ENCODE measurements around the gene NIT1. TPM values are rescaled to one million over a fixed set of nuclear protein-coding genes. Genes with fewer than 3 reads are reported as not detected.
A peak's percentile ranks its signal among the peaks of the same experiment; 100 is the strongest.

The NIT1 gene
- total and polyA plus RNA-seq, 9 of the 15 experiments (the other 6 are each of a cell fraction or from before 2014, with no cell fraction given): 18.4 to 76.0 (median 33.7) TPM

DNA sequence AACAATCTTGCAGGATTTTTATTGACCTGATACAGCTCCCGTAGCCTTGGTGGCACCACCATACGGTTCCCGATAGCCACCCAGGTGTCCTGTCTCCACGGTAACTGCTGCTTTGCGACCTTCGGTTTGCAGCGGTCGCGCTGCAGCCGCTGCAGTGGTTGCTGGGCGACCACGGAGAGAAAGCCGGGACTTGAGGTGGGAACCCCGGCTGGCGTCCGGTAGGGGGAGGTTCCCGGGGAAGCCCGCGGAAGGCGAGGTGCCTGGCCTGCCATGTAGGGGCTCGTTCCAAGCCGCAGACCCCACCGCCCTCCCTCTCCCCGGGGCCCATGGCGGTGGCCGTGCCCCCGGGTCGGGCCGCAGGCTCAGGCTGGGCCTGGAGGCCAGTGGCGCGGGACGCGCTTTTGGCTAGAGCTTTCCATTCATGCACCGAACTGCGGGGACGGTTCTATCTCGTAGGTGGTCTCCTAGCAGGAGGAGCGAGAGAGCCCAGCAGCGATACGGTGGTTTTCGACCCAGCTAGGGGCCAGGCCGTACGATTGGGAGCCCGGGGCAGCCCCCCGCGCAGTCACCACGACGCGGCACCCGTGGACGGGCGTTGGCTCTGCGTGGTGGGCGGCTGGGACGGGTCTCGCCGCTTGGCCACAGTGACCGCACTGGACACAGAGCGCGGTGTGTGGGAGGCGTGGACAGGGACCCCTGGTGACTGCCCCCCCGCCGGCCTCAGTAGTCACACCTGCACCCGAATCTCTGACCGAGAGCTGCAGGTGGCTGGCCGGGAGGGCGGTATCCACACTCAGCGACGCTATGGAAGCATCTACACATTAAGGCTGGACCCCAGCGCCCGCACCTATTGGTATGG lies 19.5 kb upstream of the NIT1 start, which contains the start of gene KLHDC9:
Gene KLHDC9 (plus strand): TSS at position 152 of the 859 bp plus-strand sequence. CDS start 175 bp downstream, at position 327.
- DNase-seq (ENCODE audit: extremely low read depth in 1 of 4, low spot score in 3 of 4) (no peak), FAIRE-seq (no peak), ATAC-seq (no peak; the same call in 1 of the 3 replicates)
- Histone ChIP-seq H3K4me1 (replicated peaks in 1 of 2; ENCODE audit: control insufficient read depth in 2 of 2, insufficient read depth in 2 of 2, low read length in 2 of 2) (peaks cover 0 to 7% of the 10 kb centered on the region in 2 experiments; a peak in 1 of 5 replicates), H3K27me3 (ENCODE audit: control insufficient read depth in 2 of 2, insufficient read depth in 2 of 2, low read length in 2 of 2) (no peaks in the 10 kb centered on the region), H3K4me2 (ENCODE audit: insufficient read depth, low read length) (no peak within 1 kb of the TSS), H2AFZ (ENCODE audit: low read depth, low read length) (no peak within 1 kb of the TSS), H3K9me3 (replicated peaks; ENCODE audit: control insufficient read depth, insufficient read depth, low read depth, low read length) (peaks cover 1% of the 10 kb centered on the region; the same call in 1 of the 2 replicates), H3K4me3 (no peak within 1 kb of the TSS), H3K9me1 (ENCODE audit: control insufficient read depth, insufficient read depth, low read length) (no peaks in the 10 kb centered on the region), H3K27ac (ENCODE audit: extremely low read depth, low read depth, low read length) (no peak within 1 kb of the TSS), H3K9ac (ENCODE audit: insufficient read depth in 1 of 2, low read depth in 2 of 2, low read length in 2 of 2) (no peak within 1 kb of the TSS), H3K79me2 (ENCODE audit: control insufficient read depth, insufficient read depth, low read length) (peaks cover 3% of the 10 kb centered on the region; the same call in 1 of the 3 replicates), H4K20me1 (replicated peaks; ENCODE audit: control insufficient read depth, insufficient read depth, low read length) (no peaks in the 10 kb centered on the region), H3K36me3 (ENCODE audit: control insufficient read depth, insufficient read depth, low read length) (peaks cover 43% of the 10 kb centered on the region; the same call in 2 of the 3 replicates)
- ChIA-PET CTCF (ENCODE audit: low intra/inter-chr PET ratio) (interaction anchor here (0.6 to 1.2 kb wide), 6 partner anchors 12 to 670 kb away, joined by 3 to 9 read pairs (median 4); no protein-coding TSS in a partner anchor), POLR2A (interaction anchor here (0.5 to 1.3 kb wide), 12 partner anchors 9 to 913 kb away, joined by 3 to 6 read pairs (median 3); partner anchors contain the start of genes DEDD and NECTIN4)
- BruUV-seq (replicated peaks): no TSS peak
- intact Hi-C loops (cut with micrococcal nuclease): loop anchor here (5.0 kb wide), 1 partner anchor 261 kb away; no protein-coding TSS in a partner anchor
- in situ Hi-C loops (cut with MboI): loop anchor here (10.0 to 25.0 kb wide), 2 partner anchors 104 to 261 kb away; no protein-coding TSS in a partner anchor
- WGBS (ENCODE audit: insufficient coverage, low coverage, missing lambda C conversion rate): 97% methylated on average over 45 of the region's 71 CpGs
- TF ChIP-seq RBM22 (IDR thresholded peaks at IDR 0.05; ENCODE audit: low read depth, low read length, poor library complexity, severe bottlenecking) (peak; percentile 88), MAX (CRISPR knock-in tag; IDR thresholded peaks at IDR 0.05) (no peak), POLR2G (IDR thresholded peaks at IDR 0.05; ENCODE audit: low read depth, low read length) (peak; percentile 76), ELF2 (CRISPR knock-in tag; IDR thresholded peaks at IDR 0.05) (no peak), MXI1 (IDR thresholded peaks at IDR 0.05; ENCODE audit: low read depth, low read length) (no peak), FOXA1 (IDR thresholded peaks at IDR 0.05; ENCODE audit: borderline replicate concordance) (no peak), MLX (CRISPR knock-in tag; conservative IDR thresholded peaks at IDR 0.05) (no peak), ZSCAN29 (IDR thresholded peaks at IDR 0.05) (no peak), ZNF175 (CRISPR knock-in tag; IDR thresholded peaks at IDR 0.05; ENCODE audit: low read depth) (no peak), TFAP4 (CRISPR knock-in tag; IDR thresholded peaks at IDR 0.05; ENCODE audit: borderline replicate concordance) (no peak), RFX1 (IDR thresholded peaks at IDR 0.05) (peak; percentile 35), XRCC3 (IDR thresholded peaks at IDR 0.05) (no peak), NR0B1 (IDR thresholded peaks at IDR 0.05; ENCODE audit: partially characterized antibody) (no peak)
- TF ChIP-seq, protein P1, sequence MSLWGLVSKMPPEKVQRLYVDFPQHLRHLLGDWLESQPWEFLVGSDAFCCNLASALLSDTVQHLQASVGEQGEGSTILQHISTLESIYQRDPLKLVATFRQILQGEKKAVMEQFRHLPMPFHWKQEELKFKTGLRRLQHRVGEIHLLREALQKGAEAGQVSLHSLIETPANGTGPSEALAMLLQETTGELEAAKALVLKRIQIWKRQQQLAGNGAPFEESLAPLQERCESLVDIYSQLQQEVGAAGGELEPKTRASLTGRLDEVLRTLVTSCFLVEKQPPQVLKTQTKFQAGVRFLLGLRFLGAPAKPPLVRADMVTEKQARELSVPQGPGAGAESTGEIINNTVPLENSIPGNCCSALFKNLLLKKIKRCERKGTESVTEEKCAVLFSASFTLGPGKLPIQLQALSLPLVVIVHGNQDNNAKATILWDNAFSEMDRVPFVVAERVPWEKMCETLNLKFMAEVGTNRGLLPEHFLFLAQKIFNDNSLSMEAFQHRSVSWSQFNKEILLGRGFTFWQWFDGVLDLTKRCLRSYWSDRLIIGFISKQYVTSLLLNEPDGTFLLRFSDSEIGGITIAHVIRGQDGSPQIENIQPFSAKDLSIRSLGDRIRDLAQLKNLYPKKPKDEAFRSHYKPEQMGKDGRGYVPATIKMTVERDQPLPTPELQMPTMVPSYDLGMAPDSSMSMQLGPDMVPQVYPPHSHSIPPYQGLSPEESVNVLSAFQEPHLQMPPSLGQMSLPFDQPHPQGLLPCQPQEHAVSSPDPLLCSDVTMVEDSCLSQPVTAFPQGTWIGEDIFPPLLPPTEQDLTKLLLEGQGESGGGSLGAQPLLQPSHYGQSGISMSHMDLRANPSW (CRISPR knock-in tag; IDR thresholded peaks at IDR 0.05): no peak

All from K562 (cell line).